ENCODE measurements around the gene WNT4.
"Not testable (repeated sequence)": the region's sequence is repeated elsewhere in the genome, so short reads cannot be mapped to it uniquely, and the experiment has no call there.

Gene WNT4

DNA sequence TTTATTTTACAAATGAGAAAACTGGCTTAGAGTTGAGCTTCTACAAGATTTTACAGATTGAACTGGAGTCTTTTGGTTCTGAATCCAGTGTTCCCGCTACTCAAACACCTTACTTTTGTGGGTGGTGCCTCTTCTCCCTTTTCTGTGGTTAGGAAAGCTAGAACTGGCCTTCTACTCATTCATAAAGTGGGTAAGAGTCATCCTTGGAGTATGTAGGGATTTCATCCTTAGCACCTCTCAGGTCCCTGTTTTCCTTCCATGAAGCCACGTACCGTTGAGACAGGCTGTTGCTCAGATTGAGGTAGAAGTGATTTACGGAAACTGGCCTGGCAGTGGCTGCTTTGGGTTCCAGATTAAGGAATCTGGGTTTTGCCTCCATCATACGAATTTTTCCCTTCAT is 35.8 kb downstream of the WNT4 start:
- no peak for DNase-seq

DNA sequence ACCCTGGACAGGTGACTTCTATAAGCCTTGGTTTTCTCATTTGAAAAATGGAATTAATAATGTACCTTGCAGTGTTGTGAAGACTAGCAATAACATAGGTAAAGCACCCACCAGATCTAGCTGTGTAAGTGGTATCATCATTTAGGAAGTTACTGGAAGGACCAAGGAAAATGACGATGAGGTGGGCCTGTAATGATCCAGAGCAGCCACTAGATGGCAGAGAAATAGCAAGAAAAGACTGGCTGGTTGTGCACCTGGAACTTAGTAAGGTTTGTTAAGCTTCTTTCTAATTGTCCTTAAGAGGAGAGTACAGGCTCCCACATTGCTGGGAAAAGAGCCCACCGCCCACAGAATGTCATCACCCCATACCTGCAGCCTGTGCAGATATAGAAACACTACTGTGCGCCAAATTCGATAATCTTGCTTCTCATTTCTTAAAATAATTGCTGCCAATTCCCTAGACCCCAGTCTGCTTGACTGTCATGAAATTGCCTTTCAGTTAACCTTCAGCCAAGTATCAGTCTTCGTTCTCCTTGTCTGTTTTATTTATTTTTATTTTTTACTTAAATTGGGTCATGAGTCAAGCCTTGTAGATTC is 37.2 kb downstream of the WNT4 start:
- peak; percentile 62 for DNase-seq

DNA sequence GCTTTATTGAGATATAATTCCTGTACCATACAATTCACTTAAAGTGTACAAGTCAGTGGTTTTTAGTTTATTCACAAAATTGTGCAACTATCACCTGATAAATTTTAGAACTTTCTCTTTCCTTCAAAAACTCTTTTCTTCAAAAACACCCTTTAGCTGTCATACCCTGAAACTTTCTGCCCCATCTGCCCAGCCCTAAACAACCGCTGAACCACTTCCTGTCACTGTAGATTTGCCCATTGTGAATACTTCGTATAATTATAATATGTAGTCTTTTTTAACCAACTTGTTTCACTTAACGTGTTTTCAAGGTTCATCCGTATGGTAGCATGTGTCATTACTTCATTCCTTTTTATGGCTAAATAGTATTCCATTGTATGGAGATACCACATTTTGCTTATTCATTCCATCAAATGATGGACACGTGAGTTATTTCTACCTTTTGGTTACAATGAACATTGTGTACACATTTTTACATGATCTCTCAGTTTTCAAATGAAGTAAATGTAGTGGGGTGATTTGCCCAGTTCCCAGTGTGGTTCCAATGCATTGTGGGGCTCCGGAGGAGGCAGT is 37.9 kb downstream of the WNT4 start:
- DNase-seq: no peak

DNA sequence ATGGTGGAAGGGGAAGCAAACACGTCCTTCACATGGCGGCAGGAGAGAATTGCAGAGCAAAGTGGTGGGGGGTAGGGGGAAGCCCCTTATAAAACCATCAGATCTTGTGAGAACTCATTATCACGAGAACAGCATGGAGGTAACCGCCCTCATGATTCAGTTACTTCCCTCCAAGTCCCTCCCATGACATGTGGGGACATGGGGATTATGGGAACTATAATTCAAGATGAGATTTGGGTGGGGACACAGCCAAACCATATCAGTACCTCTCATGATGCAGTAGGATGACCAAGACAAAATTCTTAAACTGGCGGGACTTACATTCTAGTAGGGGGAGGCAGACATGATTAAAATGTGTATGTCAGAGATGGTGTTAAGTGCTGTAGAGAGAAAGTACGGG is 38.8 kb downstream of the WNT4 start:
- DNase-seq: no peak

DNA sequence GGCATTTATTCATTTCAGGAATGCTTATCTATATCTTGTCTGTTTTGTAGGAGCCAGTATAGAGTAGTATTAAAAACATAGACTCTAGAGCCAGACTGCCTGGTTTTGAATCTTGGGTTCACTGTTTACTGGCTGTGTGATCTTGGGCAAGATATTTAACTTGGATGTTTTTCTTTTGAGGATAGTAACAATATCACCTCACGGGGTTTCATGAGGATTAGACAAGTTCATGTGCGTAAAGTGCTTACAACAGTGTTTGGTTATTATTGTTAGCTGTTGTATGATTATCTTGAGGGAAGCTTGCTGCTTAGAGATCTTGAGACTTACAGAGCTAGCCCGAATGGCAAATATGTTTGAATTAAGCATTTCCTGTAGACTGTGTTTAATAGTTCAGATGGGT is 40.2 kb downstream of the WNT4 start:
- DNase-seq: no peak

DNA sequence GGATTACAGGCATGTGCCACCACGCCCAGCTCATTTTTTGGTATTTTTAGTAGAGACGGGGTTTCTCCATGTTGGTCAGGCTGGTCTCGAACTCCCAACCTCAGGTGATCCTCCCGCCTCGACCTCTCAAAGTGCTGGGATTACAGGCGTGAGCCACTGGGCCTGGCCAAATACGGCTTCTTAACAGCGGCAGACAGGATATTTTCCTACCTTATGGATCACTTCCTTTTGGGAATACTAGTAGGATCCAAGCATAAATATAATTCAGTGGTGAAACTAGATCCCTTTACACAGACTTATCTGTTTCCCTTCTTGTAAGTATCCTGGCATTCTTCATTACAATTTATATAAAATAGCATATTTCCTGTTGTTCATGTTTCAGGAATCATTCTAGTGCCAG is 40.9 kb downstream of the WNT4 start:
- DNase-seq: no peak

DNA sequence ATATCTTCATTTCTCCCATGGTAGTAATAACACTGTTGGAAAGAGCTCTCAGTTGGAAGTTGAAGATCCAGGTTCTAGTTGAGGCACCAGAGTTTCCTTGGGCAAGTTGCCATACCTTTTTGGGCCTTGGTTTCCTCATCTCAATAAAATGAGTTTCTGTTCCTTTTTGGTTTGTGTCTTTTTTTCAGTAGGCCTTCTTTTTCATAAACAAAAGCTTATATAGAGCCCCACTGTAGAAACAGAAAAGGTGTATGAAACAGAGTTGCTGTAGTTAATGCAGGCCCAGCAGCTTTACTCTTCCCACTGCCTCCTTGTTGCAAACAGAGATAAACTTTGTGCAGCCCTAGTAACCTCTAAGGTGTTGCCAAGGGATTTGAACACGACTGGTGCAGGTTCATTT is 41.7 kb downstream of the WNT4 start:
- DNase-seq: peak; percentile 37

DNA sequence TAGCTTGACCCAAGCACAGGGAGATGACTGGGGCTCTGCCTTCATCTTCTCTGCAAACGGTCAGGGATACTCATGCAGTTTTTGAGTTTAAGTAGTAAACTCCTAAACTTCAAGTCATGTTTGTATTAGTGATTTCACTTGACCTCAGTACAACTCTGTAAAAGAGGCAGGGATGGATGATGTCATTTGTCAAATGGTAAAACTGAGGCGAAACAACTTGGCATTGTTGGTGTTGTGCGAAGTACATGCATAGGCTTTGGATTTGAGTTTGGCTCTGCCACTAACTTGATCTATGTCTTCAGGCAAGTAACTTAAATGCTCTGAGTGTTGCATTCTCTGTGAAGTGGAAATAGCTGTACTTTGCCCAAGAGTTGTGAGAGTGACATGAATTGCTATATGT is 42.7 kb downstream of the WNT4 start:
- no peak for DNase-seq

DNA sequence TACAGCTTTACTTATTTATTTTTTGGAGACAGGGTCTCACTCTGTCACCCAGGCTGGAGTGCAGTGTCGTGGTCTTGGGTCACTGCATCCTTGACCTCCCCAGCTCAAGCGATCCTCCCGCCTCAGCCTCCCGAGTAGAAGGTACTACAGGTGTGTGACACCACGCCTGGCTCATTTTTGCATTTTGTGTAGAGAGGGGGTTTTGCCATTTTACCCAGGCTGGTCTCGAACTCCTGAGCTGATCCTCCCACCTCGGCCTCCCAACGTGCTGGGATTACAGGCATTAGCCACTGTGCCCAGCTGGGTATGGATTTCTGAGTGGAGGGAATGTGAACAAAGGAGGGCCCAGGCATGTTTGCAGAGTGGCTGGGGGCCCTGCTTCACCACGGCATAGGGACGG is 44.1 kb downstream of the WNT4 start:
- DNase-seq: no peak

DNA sequence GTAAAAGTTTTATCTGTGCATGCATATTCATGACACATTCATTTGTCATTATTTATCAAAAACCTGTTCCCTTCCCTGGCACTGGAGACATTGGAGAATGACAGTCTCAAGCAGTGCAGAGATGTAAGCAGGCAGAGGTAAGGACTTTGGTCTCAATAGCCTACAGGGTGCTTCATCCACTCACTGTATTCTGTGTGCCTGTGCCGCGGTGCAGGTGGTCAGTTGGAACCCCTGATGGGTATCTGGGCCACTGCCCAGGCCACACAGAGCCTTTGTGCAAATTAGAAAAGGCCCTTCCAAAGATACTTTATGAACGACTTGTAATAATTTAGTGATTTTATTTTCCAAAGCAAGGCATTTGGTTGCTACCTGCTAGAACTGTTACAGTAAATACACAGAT is 46.4 kb downstream of the WNT4 start:
- DNase-seq: no peak

DNA sequence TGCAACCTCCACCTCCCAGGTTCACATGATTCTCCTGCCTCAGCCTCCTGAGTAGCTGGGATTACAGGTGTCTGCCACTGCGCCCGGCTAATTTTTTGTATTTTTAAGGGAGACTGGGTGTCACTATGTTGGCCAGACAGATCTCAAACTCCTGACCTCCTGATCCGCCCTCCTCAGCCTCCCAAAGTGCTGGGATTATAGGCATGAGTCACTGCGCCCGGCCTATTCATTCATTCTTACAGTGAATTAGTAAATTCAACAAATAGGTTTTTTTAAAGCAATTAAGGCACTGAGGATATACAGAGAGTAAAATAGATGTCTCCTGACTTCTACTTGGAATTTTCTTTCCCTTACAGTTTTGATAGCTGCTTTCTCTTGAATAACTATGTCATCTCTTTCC is 46.9 kb downstream of the WNT4 start:
- no peak for DNase-seq

DNA sequence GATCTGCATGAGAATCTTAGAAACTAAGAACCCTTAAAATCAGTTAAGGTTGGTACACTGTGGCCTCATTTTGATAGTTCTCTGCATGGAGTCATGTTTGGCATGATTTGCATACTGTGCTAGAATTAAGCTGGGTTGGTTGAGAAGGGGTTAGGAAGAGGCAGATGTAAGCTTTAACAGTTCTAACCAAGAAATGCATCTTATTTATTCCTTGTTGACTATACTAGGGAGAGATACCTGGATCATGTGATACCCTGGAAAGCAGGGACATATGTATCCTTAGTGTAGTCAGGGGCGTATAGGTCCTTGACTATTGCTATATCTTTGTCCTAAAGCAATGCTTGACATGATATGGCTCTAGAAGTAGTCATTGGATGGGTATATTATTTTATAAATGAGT is 49.4 kb downstream of the WNT4 start:
- DNase-seq: no peak

DNA sequence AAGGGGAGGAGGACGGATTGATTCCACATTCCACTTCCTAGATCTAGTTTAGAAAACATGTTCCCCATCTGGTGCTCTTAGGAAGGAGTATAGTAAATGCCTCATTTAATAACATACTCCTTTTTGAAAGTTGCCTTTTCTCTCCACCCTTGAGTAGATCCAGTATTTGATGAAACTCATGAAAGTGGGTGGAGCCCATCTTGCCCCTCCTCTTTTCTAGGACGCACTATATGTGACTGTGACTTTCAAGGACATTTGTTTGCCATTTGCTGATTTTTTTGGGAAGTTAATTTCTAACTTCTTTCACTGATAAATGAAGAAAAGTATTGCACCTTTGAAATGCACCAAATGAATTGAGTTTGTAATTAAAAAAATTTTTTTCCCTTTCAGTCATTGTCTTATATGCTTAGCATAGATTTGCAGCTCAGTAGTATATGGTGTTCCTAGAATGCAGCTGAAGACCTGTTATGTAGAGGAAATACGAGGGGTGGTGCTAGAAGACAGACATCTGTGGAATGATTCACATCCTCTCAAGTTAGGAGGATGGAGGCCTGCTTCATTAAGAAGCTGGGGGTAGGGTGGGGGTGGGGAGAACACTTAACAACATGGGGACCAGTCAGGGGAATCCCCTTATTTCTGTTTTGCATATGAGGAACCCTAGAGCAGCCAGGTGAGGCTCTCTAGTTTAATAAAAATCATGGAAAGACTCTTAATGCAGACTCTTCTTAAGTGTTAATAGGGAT is 50.7 kb downstream of the WNT4 start:
- not testable (repeated sequence) for DNase-seq

DNA sequence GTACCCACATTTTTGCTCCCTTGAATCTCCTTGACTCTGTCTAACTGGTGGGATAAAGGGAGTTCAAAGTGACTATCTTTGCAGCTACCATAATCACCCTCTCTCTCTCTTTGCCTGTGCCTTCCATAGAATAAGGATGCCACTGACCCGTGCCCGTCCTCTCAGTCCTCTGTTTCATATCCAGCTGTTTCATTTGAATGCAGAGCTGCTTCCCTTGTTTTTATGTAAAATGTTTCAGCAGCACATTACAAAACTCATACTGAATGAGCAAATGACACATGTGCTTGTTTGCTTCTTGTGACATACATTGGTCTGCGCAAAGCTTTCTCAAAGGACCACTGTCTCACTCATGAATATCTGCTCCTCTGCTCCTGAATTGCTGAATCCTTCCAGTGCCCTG is 52.0 kb downstream of the WNT4 start:
- DNase-seq: no peak

DNA sequence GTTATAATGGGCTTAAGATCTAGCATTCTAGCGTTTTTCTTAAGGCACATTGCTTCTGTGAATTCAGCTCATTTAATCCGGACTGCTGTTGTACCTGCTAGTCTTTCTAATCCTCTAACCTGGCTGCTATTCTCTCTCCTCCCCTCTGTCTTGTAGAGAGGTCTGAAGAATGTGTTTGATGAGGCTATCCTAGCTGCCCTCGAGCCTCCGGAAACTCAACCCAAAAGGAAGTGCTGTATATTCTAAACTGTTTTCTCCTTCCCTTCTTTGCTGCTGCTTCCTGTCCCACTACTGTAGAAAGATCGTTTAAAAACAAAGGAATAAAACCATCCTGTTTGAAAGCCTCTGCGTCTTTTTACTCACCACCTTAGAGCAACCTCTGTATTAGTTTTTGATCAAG is 53.1 kb downstream of the WNT4 start:
- DNase-seq: no peak

DNA sequence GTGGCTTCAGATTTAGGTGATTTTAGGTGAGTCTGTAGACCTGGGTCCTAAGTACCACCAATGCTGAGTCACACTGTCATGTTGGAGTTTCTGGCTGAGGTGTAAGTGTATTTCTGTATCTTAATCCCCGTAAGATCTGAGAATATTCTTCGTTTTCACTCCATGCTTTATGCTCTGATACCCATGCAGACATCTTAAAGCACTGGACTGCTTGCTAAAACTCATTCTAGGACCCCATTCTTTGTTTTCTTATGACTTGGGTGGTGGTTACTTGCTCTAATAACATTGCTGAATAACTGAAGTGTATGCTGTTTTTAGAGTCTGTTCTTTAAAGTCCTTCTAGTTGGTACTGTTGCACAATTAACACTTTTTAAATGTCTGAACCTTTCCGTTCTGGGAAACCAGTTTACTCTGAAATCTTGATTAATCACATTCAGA is 53.7 kb downstream of the WNT4 start:
- no peak for DNase-seq

DNA sequence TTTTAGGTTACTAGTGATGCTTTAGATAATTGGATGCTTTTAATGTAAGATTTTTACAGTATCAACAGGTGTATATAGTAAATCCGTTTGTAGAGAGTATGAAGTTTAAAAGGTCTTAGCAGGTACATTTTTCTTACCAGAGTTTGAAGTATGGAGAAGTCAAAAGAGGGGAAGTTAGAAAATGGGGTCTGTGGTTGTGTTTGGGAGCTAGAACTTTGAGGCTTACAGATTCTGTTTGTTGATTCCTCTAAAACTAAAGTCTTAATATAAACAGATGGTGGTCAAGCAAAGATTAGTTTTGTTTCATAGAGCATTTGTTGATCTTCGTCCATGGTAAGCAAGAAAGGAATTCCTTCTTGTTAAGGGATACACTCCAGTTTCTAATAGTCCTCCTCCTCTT is 54.6 kb downstream of the WNT4 start:
- DNase-seq: no peak

DNA sequence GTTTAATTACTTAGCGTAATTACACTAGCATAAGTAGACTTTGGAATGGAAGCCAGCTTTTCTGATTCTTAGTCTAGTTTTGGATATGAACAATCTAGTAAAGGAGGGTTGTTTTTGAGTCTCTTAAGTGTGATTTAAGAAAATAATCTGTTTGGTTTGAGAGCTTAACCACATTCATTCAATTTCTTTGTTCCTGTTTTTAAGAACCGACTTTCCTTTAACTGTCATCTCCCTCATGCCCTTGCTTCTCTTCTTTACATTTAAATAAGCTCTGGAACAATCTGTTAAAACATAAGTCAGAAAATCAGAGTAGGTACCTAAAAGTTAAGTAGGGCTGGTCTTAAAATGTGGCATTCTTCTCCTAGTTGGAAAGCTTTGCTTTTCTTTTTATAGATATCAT is 62.7 kb downstream of the WNT4 start:
- no peak for DNase-seq

DNA sequence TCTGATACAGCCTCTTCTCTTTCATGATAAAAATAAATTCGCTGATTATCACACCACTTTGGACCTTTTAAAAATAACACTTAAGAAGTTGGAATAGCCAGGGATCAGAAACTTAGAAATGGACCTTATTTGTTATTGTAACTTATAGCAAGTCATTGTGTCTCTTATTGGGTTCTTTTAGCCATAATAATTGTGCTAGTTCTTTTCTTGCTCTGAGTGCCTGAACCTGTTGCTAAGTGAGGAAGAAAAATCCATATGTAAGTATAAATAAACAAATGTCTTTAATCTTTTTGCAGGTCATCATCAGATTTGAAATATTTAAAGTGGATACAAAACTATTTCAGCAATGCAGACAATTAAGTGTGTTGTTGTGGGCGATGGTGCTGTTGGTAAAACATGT is 64.8 kb downstream of the WNT4 start:
- no peak for DNase-seq

DNA sequence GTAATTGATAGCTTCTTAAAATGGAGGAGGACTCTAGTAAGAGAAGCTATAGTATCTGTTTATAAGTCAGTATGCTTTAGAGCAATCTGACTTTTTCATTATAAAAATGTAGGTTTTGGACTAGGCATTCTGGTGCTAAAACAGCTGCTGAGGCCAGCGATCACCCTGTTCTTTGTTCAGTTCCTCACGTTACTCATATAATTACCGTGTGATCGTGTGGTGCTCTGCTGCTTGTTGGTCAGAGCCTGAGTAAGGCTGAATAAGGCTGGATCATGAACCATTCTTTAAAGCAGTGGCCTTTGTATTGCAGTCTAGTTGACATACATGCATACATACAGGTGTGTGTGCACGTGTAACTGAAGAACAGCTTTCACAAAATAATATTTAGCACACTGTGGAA is 65.2 kb downstream of the WNT4 start:
- DNase-seq: no peak

DNA sequence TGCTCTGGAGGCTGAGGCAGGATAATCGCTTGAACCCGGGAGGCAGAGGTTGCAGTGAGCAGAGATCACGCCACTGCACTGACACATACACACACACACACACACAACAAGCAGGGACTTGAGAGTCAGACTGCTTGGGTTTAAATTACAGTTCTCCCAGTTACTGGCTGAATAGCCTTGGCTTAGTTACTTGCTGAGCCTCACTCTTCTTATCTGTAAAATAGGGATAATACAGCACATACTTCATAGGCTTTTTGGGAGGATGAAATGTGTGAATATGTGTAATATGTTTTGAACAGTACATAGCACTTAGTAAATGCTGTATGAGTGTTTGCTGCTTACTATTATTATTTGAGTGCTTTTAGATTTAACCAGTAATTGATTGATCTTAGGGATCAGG is 66.6 kb downstream of the WNT4 start:
- DNase-seq: no peak

DNA sequence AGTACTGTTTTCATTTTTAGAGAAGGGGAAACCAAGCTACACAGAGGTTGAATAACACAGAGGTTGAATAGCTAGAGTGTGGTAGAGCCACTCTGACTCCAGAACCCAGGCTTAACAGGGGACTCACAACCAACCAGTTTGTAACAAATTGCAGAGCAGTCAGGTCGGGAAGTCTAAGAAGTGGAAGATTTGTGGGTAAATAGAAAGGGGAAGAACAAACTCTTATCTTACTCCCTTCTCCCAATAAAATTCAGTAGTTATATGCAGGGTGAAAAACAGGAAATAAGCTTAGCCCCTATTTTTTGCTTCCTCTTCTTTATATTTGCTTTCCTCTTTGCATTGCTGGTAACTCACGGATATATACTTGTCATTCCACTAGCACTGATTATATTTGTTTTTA is 67.2 kb downstream of the WNT4 start:
- DNase-seq: no peak

DNA sequence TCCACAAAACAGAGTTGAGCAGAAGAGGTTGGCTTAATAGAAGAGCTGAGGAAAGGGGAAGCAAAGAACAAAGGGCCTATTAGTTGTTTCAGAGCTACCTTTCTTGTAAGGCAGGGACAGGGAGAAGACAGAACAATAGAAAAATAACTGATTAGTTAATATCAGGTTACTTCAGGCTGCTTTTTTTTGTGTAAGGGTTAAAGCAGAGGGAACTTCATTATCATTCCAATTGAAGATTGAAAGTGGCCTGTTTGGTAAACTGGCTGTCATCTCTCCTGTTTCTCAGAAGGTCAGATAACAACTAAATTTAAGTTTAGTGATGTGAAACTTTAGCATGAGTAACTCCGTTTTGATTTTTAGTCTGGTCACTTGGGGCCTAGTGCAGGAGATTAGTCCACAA is 68.1 kb downstream of the WNT4 start:
- no peak for DNase-seq

DNA sequence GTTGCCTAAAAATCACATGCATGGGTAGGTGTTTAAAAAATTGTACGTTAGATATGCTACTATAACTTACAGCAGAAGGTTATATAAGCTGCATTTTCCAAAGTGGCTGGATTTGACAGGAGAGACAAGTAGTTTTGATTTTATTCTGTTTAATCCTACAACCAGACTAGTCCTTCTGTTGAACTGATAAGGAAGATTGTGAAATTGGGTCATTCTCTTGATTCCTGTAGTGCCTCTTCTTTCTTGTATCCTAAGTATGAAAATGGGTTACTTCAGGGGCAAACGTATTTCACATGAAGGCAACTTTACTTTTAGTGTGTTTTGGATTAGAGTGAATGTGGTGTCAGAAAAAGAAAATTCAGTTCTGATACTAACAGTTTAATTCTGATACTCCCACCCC is 71.4 kb downstream of the WNT4 start:
- no peak for DNase-seq
